Measurements from ENCODE around the gene SDHA.
"Not testable (repeated sequence)": the region's sequence is repeated elsewhere in the genome, so short reads cannot be mapped to it uniquely, and the experiment has no call there.

GRCh38 chr5:217494-218456, at the start of gene SDHA, which contains the start of gene CCDC127:
- not testable (repeated sequence) for TF ChIP-seq EZH2 (IDR thresholded peaks at IDR 0.05; ENCODE audit: borderline replicate concordance, insufficient read depth, low read length, poor library complexity, severe bottlenecking); RAD21 (conservative IDR thresholded peaks at IDR 0.05); REST (IDR thresholded peaks at IDR 0.05; ENCODE audit: borderline replicate concordance)
- TF ChIP-seq TAF1 (IDR thresholded peaks at IDR 0.05; ENCODE audit: low read depth): peak; percentile 26
- peak; percentile 25 for TF ChIP-seq EP300 (conservative IDR thresholded peaks at IDR 0.05; ENCODE audit: poor library complexity, severe bottlenecking)
- peak; percentile 76 for TF ChIP-seq CTCF (IDR thresholded peaks at IDR 0.05; ENCODE audit: poor library complexity, severe bottlenecking)
- TF ChIP-seq SMC3 (conservative IDR thresholded peaks at IDR 0.05; ENCODE audit: poor library complexity): peak; percentile 37
- TF ChIP-seq POLR2AphosphoS5 (IDR thresholded peaks at IDR 0.05): peak; percentile 92
- peak; percentile 70 for TF ChIP-seq MXI1 (conservative IDR thresholded peaks at IDR 0.05; ENCODE audit: poor library complexity, severe bottlenecking)

Measured in neural cell (in vitro differentiated cells).